OCI-LY7 (cell line): Measurements from ENCODE around the gene GJB4.

Experiments used
- EZH2phosphoT487 ChIP-seq: fragments of 200-600 bp; sonication (generic); IDR thresholded peaks from 2 replicates; pipeline ENCODE4 v1.6.1; 2018; ENCODE audit warnings: low read depth, borderline replicate concordance, mild to moderate bottlenecking, mixed run types, antibody characterized with exemption, low read length, moderate library complexity, mixed read lengths
- TF ChIP-seq, protein P1 (sequence below): fragments of 200-600 bp; sonication (generic); conservative IDR thresholded peaks from 2 replicates; pipeline ENCODE4 v1.5.1; 2014; ENCODE audit warnings: mild to moderate bottlenecking, antibody characterized with exemption, low read length, moderate library complexity, mixed read lengths

DNA sequence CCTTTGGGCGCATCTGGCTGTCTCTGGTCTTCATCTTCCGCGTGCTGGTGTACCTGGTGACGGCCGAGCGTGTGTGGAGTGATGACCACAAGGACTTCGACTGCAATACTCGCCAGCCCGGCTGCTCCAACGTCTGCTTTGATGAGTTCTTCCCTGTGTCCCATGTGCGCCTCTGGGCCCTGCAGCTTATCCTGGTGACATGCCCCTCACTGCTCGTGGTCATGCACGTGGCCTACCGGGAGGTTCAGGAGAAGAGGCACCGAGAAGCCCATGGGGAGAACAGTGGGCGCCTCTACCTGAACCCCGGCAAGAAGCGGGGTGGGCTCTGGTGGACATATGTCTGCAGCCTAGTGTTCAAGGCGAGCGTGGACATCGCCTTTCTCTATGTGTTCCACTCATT is 2.2 kb upstream of the GJB4 start:
- TF ChIP-seq, protein P1, sequence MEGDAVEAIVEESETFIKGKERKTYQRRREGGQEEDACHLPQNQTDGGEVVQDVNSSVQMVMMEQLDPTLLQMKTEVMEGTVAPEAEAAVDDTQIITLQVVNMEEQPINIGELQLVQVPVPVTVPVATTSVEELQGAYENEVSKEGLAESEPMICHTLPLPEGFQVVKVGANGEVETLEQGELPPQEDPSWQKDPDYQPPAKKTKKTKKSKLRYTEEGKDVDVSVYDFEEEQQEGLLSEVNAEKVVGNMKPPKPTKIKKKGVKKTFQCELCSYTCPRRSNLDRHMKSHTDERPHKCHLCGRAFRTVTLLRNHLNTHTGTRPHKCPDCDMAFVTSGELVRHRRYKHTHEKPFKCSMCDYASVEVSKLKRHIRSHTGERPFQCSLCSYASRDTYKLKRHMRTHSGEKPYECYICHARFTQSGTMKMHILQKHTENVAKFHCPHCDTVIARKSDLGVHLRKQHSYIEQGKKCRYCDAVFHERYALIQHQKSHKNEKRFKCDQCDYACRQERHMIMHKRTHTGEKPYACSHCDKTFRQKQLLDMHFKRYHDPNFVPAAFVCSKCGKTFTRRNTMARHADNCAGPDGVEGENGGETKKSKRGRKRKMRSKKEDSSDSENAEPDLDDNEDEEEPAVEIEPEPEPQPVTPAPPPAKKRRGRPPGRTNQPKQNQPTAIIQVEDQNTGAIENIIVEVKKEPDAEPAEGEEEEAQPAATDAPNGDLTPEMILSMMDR: no peak
- TF ChIP-seq EZH2phosphoT487: no peak
